DND-41 (cell line): ENCODE results near the gene NDUFAF3.
"Not testable (repeated sequence)": the region's sequence is repeated elsewhere in the genome, so short reads cannot be mapped to it uniquely, and the experiment has no call there.

ENCODE experiments used
- CTCF ChIP-seq: IDR thresholded peaks from 2 replicates; pipeline ENCODE4 v1.5.1; 2012; ENCODE audit warnings: borderline replicate concordance, low read length, moderate library complexity, mild to moderate bottlenecking; ENCODE audit not compliant: poor library complexity, severe bottlenecking; ENCODE audit errors: extremely low read depth
- EZH2 ChIP-seq: IDR thresholded peaks from 3 replicates; pipeline ENCODE4 v1.6.1; 2012; ENCODE audit warnings: borderline replicate concordance, low read depth, mild to moderate bottlenecking, moderate library complexity, low read length, inconsistent platforms; ENCODE audit not compliant: severe bottlenecking

DNA sequence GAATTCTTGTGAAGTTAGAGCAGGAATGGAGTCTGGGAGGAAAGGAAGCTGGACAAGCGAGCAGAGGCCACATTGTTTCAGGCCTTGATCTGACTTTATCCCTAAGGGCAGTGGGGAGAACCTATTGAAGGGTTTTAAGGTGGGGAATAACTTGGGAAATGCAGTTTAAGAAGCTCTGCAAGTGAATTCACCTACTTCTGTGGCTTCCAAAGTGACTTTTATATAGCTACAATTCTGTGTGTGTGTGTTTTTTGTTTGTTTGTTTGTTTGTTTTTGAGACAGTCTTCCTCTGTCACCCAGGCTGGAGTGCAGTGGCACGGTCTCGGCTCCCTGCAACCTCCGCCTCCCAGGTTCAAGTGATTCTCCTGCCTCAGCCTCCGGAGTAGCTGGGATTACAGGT is 13.3 kb upstream of the NDUFAF3 start:
- TF ChIP-seq CTCF, EZH2: not testable (repeated sequence)
